HK-2 (cell line): ENCODE results near the gene TRIM7.

ENCODE experiments used
- DNase-seq: peaks from one replicate; pipeline ENCODE4 v3.0.0-alpha.2; 2018; ENCODE audit not compliant: unreplicated experiment

TRIM7 gene

DNA sequence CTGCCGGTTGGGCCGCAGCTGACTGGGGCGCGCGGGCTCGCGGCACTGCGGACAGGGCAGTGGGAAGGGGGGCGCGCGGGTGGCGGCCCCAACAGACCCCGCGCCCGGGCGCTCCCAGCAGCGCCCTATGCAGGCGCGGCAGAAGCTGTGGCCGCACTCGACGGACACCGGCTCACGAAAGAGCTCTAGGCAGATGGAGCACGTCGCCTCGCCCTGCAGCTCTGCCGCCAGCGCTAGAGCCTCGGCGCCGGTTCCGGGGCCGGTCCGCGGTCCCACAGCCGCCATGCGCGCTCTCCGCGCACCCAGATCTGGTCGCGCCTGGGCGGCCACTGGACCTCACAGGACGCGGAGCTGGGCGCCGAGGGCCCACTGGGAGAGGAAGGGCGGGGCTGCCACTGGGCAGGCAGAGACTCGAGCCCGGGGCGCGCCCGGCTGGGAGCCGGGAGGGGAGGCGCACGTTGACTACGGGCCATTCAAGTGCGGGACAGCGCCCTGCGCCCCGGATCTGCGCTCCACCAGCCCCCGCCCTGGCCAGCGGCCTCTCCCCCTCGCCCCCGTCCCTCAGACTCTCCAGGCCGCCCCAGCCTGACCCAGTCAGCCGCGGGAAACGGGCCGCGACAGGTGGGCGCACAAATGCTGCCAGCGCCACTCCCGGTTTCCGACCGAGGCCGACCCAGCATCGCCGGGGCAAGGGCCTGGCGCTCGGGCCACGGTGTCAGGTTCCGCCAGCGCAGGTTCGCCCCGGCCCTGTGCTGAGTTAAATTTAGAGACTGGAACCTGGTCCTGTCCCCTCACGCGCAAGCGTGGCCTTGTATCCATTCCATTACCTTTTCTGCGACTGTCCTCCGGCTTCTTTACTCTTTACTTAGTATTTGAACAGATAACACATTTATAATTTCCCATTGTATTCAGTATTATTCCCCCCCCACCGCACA lies at the start of gene TRIM7:
TSS of gene TRIM7 (minus strand) at position 371 of the 935 bp plus-strand sequence. CDS start at position 285, 86 bp downstream.
- peak; percentile 51 for DNase-seq

DNA sequence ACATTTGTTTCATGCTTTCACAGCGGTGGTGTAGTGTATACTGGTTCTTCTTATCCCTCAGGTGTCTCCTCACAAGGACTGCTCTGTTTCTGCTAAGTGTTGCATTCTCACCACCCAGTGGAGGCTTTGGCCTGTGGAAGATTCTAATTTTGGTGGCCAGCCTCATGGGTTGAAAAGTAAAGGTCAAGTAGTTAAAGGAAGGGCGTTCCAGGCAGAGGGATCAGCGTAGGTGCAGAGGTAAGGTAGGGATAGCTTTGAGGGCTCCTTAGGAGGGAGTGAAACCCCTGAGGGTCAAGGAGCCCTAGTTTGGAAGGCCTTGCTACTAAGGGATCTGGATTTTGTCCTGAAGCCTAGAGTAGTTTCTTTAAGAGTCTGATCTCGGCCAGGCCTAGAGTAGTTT lies 43.3 kb upstream of the TRIM7 start:
- DNase-seq, result no peak

DNA sequence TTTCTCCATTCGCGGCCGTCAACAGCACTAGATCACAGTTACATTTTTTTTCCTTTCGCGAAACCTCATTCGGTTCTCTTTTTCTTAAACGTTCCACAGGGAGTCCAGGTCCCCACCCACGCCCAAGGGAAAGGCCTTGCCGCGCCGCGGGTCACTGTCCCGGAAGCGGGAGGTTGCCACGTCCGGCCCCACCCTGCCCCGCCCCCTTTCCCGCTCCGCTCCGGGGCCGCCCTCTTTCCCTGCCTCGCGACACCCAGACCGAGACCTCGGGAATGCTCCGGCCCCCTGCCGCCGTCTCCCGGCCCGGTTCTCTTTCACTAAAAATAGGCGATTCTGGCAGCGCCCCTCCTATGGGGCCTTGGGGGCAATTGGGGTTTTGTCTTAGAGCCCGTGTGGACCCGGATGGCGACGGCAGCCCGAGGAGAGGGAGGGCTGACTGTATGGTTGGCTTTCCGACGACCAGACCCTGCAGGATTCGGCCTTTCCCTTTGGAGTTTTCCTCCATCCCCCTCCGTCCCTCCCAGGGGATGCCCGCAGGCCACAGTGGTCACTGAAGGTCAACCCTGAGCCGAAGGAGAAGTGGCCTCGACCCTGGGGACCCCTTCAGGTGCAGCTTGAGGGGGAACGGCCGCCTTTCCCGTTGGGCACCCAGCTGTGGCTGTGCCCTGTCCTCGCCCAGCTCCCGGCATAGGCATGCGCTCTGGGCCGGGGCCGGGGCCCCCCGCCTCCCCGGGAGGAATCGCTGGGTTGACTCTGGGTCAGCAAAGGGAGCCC lies 41.5 kb upstream of the TRIM7 start:
- DNase-seq, result peak; percentile 85

DNA sequence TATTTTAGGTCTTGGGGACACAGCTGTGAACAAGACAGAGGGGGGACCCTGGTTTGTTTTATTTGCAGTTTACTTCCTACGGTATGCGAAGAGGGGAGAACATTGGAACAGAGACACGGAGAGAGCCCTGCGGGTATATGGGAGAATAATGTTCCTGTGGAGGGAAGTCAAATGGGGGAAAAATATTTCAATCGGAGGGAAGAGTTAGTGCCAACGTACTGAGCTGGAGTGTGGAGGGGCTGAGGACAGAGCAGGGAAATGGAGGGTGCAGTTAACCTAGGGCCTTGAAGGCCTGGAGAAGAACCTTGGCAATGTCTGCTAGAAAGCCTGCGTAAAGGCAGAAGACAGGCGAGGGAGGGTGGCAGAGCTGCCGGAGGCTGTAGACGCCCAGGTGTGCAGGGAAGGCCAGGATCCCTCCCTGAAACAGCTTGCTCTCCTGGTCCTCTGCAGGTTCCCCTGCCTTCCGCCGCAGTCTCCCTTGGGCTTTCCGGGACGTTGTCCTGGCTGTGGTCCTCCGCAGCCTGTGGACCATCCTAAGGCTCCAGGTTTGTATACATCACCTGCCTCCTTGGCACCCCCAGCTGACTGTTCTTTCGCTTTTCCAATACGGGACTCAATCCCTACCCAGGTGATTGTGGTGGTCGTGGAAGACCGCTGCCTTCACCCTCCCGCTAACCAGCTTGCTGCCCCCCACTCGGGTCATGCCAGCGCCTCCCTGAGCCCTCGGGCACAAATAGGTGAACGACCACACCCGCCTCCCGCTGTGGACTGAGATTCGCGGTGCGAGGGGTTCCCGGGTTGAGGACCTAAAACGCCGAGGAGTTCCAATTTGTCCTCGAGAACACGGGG lies 40.7 kb upstream of the TRIM7 start:
- DNase-seq, result no peak

DNA sequence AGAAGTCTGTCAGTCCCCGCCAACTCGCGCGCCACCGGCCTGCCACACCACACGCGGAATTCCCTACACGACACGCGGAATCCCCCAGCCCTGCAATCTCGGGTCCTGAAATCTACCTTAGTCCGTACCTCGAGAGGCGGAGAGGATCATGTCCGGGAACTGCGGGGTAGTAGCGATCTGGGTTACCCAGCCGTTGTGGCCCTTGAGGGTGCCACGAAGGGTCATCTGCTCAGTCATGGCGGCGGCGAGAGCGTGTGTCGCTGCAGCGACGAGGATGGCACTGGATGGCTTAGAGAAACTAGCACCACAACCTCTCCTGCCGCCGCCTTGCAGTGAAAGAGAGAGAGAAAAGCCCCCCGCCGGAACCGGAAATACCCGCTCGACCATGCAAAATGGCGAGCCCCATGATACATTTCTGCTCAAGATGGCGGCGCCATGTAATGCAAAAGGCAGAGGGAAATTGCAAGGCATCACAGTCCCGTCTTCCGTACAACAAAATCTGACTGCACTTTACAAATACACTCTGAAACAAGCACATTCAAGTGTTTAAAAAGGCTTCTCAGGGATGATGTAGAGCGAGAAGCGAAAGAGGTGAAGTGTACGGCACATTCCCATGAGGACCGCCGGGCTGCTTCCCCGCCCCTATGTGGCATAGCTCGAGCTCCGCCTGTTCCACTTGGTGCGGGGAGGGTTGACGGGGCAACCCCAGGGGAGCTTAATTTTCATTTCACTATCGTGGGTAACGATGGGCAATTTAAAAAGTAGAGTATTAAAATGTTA lies 38.8 kb upstream of the TRIM7 start, which contains the start of gene RACK1:
TSS of gene RACK1 (minus strand) at position 343 of the 780 bp plus-strand sequence. CDS start at position 237, 106 bp downstream.
- DNase-seq, result peak; percentile 81

DNA sequence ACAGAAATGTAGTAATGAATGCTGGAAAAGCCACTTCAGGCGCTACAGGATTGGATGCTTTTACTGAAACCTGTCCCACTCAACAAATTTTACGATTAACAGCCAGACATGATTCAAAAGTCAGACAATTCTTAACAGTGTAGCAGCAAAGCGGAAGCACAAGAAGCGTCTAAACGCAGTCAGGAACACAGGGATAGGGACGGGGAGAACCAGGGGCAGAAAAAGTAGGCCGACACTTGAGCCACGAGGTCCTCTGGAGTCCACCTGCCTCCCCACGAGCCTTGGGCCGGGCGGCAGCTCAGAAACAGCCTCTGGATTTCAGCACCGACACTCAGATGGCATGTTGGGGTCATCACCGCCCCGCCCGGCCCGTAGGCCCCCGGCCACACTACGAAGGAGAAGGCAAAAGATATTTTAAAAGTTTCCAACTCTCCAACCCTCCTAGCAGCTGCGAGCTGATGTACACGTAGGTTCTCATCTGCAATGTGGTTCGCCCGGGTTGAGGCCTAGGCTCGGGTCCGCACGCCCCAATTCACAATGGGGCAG lies 38.1 kb upstream of the TRIM7 start:
- no peak for DNase-seq

DNA sequence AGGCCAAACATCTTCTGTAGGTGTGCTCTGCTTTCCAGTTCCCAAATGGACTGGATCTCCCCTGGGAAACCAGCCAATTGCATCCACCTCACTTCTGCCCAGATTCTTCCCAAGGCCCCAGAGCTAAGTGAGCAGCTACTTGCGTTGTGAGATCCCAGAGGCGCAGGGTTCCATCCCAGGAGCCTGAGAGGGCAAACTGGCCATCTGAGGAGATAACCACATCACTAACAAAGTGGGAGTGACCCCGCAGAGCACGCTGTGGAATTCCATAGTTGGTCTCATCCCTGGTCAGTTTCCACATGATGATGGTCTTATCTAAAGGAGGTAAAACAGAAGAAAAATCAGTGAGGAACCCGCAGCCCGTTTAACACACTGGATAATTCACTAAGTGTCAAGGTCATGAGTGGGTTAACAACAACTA lies 37.0 kb upstream of the TRIM7 start:
- DNase-seq, result no peak

DNA sequence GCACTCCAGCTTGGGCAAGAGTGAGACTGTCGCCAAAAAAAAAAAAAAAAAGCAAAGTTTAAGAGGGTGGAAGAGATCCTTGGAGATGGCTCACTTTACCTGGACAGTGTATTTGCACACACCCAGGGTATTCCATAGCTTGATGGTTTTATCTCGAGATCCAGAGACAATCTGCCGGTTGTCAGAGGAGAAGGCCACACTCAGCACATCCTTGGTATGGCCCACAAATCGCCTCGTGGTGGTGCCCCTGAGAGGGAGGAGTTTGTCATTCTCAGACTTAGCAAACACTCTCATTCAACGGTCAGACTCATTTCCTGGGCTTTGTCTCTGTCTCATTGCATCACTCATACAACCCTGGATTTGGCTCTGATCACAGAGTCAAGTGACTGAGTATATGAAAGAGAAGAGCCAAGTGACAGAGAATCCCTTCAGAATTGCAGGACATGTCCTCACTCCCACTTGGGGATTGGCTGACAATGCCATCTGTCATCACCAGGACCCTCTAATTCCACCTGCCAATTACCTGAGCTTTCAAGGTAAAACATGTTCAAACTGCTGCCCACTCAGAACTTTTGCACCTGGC lies 36.5 kb upstream of the TRIM7 start:
- peak; percentile 35 for DNase-seq

DNA sequence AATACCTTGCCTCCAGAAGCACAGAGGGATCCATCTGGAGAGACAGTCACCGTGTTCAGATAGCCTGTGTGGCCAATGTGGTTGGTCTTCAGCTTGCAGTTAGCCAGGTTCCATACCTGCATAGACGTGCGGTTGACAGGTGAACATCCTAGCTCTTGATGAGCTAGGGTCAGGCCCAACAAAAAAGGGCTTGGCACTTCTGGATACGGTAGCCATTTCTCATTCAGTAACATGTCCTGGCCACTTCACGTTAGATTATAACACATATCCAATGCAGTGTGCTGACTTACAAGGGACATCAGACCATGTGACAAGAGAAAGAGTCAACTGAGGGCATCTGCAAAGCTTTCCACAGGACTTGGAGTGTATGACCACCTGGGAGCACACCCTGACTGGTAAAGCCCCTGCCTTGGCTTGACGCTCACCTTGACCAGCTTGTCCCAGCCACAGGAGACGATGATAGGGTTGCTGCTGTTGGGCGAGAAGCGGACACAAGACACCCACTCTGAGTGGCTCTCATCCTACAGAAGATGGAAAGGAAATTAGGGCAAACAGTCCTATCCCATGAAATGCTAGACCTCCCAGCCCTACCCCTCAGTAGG lies 34.2 kb upstream of the TRIM7 start:
- DNase-seq, result no peak

DNA sequence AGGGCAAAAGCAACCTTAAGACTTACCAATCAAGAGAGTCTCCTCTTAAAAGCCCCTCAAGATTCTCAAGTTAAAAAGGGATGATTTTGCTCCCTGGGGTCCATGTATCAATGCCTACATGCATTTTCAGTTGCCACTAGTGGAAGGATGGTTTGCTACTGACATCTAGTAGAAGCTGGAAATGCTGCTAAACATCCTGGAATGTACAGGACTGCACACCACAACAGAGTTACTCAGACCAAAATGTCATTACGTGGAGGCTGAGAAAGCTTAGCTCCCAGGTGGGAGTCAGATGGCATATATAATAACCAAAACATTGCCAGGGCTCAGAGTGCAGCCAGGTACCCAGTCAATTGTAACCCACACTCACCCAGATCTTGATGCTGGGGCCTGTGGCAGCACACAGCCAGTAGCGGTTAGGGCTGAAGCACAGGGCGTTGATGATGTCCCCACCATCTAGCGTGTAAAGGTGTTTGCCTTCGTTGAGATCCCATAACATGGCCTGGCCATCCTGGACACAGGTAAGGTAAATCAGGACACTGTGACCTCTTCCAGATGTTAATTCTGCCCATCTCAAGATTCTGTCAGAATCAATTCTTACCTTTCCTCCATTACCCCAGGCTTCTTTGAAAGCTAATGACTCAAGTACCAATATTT lies 32.9 kb upstream of the TRIM7 start:
- no peak for DNase-seq

DNA sequence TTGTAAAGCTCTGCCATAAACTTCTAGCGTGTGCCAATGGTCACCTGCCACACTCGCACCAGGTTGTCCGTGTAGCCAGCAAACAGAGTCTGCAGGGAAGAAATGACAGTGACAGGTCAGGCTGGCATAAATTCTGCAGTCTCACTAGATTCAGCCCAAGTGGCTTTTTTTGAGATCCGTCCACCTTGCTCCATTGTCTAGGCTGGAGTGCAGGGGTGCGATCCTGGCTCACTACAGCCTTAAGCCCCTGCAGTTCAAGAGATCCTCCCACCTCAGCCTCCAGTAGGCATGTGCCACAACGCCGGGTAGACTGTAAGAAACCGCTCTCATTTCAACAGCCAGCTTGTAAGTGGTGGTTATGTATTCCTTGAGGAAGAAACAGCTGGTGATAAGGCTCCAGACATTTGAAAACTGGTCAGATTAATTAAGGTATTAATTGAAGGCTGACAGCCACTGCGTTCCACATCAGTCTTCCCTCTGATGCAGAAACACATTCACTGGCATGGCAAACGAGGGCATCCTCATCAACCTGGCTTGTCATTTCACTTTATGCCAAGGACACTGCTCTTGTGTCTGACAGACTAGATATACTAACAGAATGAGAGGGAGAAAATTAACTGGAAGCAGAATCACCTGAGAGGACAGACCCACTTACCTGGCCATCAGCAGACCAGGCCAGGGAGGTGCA lies 32.1 kb upstream of the TRIM7 start:
- no peak for DNase-seq

DNA sequence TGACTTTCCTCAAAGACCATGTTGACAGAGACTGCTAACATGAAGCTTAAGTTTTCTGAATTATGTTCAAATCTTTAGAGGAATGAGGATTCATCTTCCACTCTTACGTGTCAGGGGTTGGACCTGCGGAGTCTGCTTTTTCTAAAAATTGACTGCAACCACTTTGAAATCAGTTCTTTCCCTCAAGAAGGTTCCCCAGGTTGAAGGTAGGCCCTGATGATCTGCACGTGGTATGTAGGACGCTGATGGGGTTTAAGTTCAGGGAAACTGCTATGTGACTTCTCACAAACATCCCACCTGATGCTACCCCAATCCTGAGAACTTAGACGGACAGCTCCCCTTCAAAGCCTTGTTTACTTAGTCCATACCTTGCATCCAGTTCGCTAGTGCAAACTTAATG lies 31.5 kb upstream of the TRIM7 start:
- DNase-seq, result no peak

DNA sequence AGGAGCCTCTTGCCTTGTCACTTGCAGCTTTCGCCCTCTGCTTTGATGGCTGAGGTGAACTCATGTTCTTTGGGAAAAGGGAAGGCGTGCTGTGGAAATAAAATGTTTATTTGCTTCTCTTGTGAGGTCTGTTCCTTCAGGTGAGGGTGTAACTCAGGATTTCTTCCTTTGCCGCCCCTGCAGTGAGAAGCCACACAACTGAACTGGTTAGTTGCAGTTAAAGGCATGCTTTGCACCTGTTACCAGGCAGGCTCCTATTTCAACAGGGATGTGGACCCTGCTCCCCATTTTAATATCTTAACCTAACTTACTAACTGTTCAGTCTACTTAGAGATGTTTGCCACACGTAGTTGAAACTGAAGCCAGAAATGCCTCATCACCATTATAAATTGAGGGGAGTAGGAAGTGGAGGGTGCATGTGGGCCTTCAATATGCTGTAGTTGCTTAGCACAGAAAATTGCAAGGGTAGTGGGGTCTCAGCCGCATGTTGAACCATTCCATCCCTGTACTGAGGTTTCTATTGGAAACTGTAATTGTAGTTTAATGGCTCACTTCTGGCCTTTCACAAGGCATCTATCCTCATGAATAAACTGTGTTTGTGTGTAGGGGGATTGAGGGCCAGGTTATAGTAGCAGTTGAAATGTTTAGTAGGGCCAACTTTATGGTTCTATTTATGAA lies 30.8 kb upstream of the TRIM7 start:
- no peak for DNase-seq

DNA sequence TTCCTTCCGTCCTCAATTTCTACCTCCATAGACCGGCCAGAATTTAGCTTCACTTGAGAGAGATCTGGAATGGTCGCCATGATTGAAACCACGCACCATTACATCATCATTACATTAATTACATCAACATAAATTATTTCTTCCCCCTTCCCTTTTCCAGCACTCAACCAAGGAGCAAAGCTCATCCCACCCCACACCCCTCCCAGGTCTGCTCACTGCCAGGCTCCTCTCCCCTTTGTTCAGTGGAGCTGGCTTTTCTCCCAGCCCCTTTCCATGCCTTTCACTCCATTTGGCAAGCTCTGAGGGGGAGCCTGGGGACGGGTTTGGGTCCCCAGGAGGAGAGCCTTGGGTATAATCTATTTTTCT lies 30.3 kb upstream of the TRIM7 start:
- no peak for DNase-seq

DNA sequence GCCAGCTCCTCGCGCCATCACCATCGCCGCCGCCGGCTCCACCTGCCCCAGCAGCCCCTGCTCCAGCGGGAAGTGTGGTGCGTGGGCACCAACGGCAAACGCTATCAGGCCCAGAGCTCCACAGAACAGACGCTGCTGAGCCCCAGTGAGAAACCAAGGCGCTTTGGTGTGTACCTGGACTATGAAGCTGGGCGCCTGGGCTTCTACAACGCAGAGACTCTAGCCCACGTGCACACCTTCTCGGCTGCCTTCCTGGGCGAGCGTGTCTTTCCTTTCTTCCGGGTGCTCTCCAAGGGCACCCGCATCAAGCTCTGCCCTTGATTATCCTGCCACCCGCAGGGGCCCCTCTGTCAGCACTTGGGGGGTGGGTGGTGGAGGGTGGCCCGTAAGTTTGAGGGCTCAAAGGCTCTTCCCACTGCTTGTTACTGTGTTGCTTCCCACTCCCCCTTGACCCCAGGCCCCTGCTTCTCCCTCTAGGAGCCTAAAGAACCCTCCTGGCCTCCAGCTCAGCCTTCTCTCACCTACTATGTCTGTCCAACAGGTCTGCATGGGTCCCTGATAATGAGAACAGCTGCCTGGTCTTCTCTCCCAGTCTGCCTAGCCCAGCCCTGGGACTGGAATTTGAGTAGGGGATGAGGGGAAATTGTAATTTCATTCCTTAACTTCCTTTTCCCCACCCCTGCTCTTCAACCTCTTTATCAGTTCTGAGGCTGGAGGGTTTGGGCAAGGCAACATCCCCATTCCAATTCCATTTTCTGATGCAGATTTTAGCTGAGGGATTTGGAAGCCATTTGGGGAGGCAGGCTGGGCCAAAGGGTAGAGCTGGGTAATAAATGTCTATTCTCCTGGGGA lies 29.7 kb upstream of the TRIM7 start:
- DNase-seq, result no peak

DNA sequence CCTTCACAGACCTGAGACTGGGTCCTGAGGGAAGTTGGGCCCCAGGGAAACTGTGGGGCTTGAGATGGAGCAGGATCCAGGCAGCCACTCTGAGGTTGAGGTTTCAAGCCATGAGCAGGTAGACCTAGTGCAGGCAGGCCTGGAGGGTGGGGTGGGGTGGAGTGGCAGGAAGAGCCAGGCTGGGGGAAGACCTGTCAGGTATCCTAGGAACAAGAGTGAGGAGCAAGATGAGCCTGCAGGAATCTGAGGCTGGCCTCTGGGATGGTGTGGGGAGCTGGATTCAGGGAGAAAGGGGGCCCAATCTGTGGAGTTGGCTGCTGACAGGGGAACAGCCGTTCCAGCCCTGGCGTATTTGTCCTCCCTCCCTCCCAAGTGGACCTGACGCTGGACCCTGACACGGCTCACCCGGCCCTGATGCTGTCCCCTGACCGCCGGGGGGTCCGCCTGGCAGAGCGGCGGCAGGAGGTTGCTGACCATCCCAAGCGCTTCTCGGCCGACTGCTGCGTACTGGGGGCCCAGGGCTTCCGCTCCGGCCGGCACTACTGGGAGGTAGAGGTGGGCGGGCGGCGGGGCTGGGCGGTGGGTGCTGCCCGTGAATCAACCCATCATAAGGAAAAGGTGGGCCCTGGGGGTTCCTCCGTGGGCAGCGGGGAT lies 28.9 kb upstream of the TRIM7 start:
- no peak for DNase-seq
